GM19328 (cell line): Measurements from ENCODE around the gene PLXND1.

Source experiments
- ATAC-seq: cut with Tn5 transposase; IDR thresholded peaks from one replicate; pipeline ENCODE4 v1.9.1; 2021; ENCODE audit warnings: mild to moderate bottlenecking, moderate library complexity; ENCODE audit not compliant: unreplicated experiment

The PLXND1 gene

DNA sequence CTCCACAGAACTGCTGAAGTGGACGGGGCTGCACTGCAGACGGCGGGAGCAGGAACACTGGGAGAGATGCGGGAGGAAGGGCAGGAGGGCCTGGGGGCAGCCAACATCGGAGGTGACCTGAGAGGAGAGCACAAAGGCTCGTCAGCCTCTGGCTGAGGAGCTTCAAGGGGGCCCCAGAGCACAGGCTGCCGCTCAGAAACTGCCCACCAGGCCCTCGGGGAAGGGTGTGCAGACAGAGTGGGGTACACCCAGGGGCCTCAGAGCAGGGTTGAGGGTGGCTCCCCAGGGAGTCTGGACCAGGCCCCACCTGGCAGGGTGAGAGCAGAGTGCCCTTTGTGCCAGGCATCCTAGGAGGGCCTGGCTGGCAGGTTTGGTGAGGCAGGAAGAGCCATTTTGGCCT lies 92.8 kb downstream of the PLXND1 start:
- ATAC-seq, result no peak

DNA sequence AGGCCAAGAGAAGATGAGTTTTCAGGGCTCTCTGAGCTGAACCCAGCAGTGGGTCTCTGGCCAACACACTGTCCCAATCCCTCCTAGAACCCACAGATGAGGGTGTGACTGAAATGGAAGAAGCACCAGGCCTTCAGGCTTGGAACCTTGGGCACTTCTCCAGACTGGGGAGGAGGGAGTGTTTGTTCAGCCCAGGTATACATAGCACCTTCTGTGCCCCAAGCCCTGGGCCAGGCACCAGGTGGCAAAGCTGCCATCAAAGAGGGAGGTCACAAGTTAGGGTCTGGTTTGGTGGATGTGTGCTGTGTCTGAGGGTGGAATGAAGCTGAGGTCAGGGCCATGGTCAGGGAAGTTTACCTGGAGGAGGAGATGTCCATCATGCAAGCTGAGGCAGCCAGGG lies 93.9 kb downstream of the PLXND1 start:
- no peak for ATAC-seq

DNA sequence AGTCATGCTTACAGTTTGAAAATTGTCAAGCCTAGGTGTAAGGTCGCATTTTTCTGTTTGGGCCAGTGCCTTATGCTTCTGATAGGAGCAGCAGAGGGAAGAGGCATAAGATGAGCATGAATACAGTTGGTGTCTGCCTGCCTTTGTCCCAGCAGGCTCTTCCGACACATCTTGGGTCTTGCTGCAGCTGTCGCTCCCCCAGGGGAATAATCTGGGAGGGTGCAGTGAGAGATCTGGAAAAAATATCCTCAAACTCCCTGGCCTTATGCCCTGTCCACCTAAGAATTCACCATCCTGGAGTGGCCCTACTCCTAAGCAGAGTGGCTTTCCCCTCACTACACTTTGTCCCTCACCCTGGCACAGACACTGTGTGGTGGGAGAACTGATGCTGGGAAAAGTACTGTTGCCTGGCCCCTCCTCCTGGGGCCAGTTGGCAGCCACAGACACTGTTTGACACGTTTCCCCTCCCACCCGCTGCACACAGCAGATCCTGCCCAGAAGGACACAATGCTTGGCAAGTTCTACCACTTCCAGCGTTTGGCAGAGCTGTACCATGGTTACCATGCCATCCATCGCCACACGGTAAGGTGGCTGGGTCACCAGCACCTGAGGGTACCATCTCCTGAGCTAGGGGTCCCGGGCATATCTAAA lies 99.2 kb downstream of the PLXND1 start:
- no peak for ATAC-seq

DNA sequence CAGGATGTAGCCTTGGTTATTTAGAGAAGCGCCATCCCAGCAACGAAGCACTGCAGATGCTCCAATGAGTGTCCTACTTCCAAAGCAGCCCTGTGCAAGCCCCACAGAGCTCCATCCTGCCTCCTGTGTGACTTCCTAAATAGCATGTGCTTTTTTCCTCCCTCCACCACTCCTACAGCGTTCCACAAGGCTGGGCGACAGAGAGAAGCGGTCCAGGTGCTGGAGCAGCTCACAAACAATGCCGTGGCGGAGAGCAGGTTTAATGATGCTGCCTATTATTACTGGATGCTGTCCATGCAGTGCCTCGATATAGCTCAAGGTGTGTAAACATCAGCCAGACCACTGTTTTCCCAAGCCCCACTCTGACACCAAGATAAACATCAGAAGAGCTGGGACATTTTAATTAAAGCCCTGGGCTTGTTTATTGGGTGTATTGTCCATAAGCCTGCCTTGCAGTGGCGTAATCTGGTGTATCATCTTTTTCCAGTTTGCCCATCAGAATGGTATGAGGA lies 100.2 kb downstream of the PLXND1 start:
- ATAC-seq, result no peak

DNA sequence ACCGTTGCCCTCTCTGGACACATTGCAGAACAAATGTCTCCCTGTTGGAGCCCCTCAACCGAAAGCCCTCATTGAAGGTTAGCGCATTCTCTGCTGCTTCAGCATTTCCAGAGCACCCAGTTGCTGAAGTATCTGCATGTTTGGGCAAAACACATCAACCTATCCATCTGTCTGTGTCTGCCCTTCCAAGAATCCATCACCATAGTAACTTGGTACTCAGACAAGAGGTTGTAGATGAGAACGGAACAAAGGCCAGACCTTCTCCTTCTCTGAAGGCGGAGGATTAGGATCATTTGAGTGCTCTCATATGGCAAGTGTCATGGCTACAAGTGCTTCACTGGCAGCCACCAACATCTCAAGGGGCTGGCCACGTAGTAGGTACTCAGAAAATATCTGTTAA lies 101.1 kb downstream of the PLXND1 start:
- ATAC-seq, result no peak
